ENCODE data around the gene HDHD5. TPM values are rescaled to one million over a fixed set of nuclear protein-coding genes. Genes with fewer than 3 reads are reported as not detected.

HDHD5 gene
- total RNA-seq, 1 experiment from 2014 or later = 68.4 TPM

DNA sequence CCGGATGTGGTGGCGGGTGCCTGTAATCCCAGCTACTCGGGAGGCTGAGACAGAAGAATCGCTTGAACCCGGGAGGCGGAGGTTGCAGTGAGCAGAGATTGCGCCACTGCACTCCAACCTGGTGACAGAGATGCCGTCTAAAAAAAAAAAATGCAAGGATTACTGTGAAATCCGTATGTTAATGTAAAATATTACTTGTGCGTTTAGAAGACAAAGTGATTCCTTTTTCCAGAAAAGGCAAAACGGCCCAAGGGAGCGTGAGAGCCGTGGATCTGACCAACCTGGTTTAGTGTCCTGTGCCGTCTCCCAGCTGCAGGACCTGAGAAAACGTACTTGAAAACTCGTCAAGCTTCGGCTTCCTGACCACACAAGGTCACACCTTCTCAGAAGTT lies 905 bp downstream of the HDHD5 start:
- Histone ChIP-seq H2BK15ac (ENCODE audit: low read depth, low read length) (no peak overlapping the region; the same call in 1 of the 2 replicates), H3K4me1 (ENCODE audit: insufficient read depth, low read length) (no peaks in the 10 kb centered on the region), H4K8ac (replicated peaks; ENCODE audit: insufficient read length, low read depth, low read length) (no peak overlapping the region), H3K14ac (ENCODE audit: insufficient read depth, low read length) (peak overlapping the region; percentile 69; the same call in 1 of the 2 replicates), H2BK20ac (ENCODE audit: low read depth, low read length, poor library complexity, severe bottlenecking) (no peak overlapping the region), H3K18ac (ENCODE audit: insufficient read length, low read depth, low read length) (no peak overlapping the region), H3K79me1 (ENCODE audit: insufficient read depth, low read depth, low read length, poor library complexity, severe bottlenecking) (peaks cover 2% of the 10 kb centered on the region), H3K4ac (ENCODE audit: low read depth, low read length) (no peak overlapping the region), H3K23me2 (ENCODE audit: insufficient read length, low read depth, low read length, poor library complexity, severe bottlenecking) (peaks cover 13% of the 10 kb centered on the region), H3K4me2 (ENCODE audit: insufficient read depth, insufficient read length, low read length) (peak overlapping the region; percentile 88), H2AK5ac (ENCODE audit: insufficient read length, low read length) (no peak overlapping the region), H3T11ph (ENCODE audit: low read length) (no peak overlapping the region), H3K27me3 (ENCODE audit: insufficient read depth, low read length) (no peaks in the 10 kb centered on the region), H3K9ac (ENCODE audit: extremely low read depth, insufficient read length, low read length) (no peak overlapping the region), H3K23ac (ENCODE audit: insufficient read length, low read depth, low read length) (no peak overlapping the region), H2AFZ (ENCODE audit: low read length) (no peak overlapping the region), H2BK12ac (ENCODE audit: insufficient read length, low read depth, low read length) (no peak overlapping the region), H4K5ac (ENCODE audit: insufficient read length, low read depth, low read length) (no peak overlapping the region), H4K20me1 (ENCODE audit: control insufficient read depth, insufficient read depth, insufficient read length) (no peaks in the 10 kb centered on the region), H3K79me2 (ENCODE audit: insufficient read depth, low read length) (peaks cover 20% of the 10 kb centered on the region; the same call in 1 of the 2 replicates), H3K9me3 (ENCODE audit: control insufficient read depth, low read depth, low read length) (no peaks in the 10 kb centered on the region), H4K91ac (ENCODE audit: insufficient read length, low read depth, low read length) (no peak overlapping the region), H2BK5ac (ENCODE audit: insufficient read length, low read length) (no peak overlapping the region), H3K56ac (ENCODE audit: insufficient read length, low read depth, low read length) (no peak overlapping the region), H2BK120ac (ENCODE audit: low read depth, low read length, poor library complexity, severe bottlenecking) (no peak overlapping the region), H3K27ac (ENCODE audit: insufficient read length, low read depth, low read length) (no peak overlapping the region)
- WGBS (ENCODE audit: extremely low coverage, insufficient read length, low lambda C conversion rate) = no CpG with 5 or more reads among the region's 17 CpGs
- Mint-ChIP-seq H3K9me3 (no peaks in the 10 kb centered on the region), H3K4me1 (peaks cover 11 to 19% of the 10 kb centered on the region in 2 experiments), H3K27me3 (ENCODE audit: low read depth) (peaks cover 5% of the 10 kb centered on the region; the same call in 1 of the 2 replicates), H3K4me3 (peak overlapping the region; percentile 79 to 82), H3K36me3 (ENCODE audit: insufficient read depth in 1 of 3, low read depth in 3 of 3) (peaks cover 0 to 7% (median 5%) of the 10 kb centered on the region in 3 experiments; a peak in 4 of 7 replicates), H3K27ac (peak overlapping the region in 1 of 3 experiments; percentile 65; a peak in 1 of 7 replicates)
- TF ChIP-seq, protein P1, sequence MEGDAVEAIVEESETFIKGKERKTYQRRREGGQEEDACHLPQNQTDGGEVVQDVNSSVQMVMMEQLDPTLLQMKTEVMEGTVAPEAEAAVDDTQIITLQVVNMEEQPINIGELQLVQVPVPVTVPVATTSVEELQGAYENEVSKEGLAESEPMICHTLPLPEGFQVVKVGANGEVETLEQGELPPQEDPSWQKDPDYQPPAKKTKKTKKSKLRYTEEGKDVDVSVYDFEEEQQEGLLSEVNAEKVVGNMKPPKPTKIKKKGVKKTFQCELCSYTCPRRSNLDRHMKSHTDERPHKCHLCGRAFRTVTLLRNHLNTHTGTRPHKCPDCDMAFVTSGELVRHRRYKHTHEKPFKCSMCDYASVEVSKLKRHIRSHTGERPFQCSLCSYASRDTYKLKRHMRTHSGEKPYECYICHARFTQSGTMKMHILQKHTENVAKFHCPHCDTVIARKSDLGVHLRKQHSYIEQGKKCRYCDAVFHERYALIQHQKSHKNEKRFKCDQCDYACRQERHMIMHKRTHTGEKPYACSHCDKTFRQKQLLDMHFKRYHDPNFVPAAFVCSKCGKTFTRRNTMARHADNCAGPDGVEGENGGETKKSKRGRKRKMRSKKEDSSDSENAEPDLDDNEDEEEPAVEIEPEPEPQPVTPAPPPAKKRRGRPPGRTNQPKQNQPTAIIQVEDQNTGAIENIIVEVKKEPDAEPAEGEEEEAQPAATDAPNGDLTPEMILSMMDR (conservative IDR thresholded peaks at IDR 0.05) = no peak
- no peak for DNase-seq
